CD4-positive, alpha-beta T cell (primary cell): ENCODE measurements around the gene ENGASE. TPM values are rescaled to one million over a fixed set of nuclear protein-coding genes. Genes with fewer than 3 reads are reported as not detected.

Experiments
- ATAC-seq: fragments of 200-7000 bp; cut with Tn5 transposase; one replicate; pipeline ENCODE4 v1.10.0; 2022; ENCODE audit warnings: mild to moderate bottlenecking; ENCODE audit not compliant: poor library complexity
- CTCF ChIA-PET: fragments of 350-600 bp; sonication (Branson Sonifier 250); formaldehyde crosslinking; loops from one replicate; lab custom pipeline; 2021; ENCODE audit warnings: antibody characterized with exemption, inconsistent platforms; lab: Charles Lee
- POLR2A ChIA-PET: fragments of 350-600 bp; sonication (Branson Sonifier 250); formaldehyde crosslinking; loops from one replicate; lab custom pipeline; 2021; ENCODE audit warnings: antibody characterized with exemption, inconsistent platforms; lab: Charles Lee
- DNase-seq, 14 experiments: peaks; one replicate each; pipeline ENCODE4 v3.0.0-alpha.2; 2013 to 2020; ENCODE audit warnings: mixed read lengths in 2 of 14
- H3K27ac ChIP-seq, 2 donors: one replicate each; pipeline versions ENCODE4 v1.5.1 to v1.7.0; 2013; ENCODE audit warnings: low read length in 2 of 2, low read depth in 1 of 2, mild to moderate bottlenecking in 1 of 2
- H3K27me3 ChIP-seq, 2 experiments: 1 replicate in 1 of 2; 2 replicates in 1 of 2; pipeline versions ENCODE4 v1.6.1 to v1.7.0; 2013; ENCODE audit warnings: low read length in 2 of 2, control low read depth in 1 of 2, mild to moderate bottlenecking in 1 of 2, moderate library complexity in 1 of 2; ENCODE audit not compliant: insufficient read depth in 2 of 2, control insufficient read depth in 1 of 2
- H3K36me3 ChIP-seq: one replicate; pipeline ENCODE4 v1.6.1; 2013; ENCODE audit warnings: low read length, control low read depth; ENCODE audit not compliant: insufficient read depth
- H3K4me1 ChIP-seq: one replicate; pipeline ENCODE4 v1.6.1; 2013; ENCODE audit warnings: low read length, control low read depth; ENCODE audit not compliant: insufficient read depth
- H3K4me3 ChIP-seq: one replicate; pipeline ENCODE4 v1.5.1; 2013; ENCODE audit warnings: mild to moderate bottlenecking, low read length, moderate library complexity
- H3K9me3 ChIP-seq, 2 experiments: 1 replicate in 1 of 2; 2 replicates in 1 of 2; pipeline versions ENCODE4 v1.6.1 to v1.7.0; 2013; ENCODE audit warnings: low read length in 2 of 2, mild to moderate bottlenecking in 2 of 2, control low read depth in 1 of 2, moderate library complexity in 1 of 2; ENCODE audit not compliant: control insufficient read depth in 1 of 2, insufficient read depth in 1 of 2
- H3K27ac Mint-ChIP-seq: one replicate; pipeline ENCODE4 v1.8.0; 2020; ENCODE audit warnings: mixed read lengths
- H3K27me3 Mint-ChIP-seq: one replicate; pipeline ENCODE4 v1.8.0; 2021; ENCODE audit warnings: mixed read lengths
- H3K36me3 Mint-ChIP-seq: one replicate; pipeline ENCODE4 v1.8.0; 2021; ENCODE audit warnings: low read depth, mixed read lengths
- H3K4me1 Mint-ChIP-seq: one replicate; pipeline ENCODE4 v1.8.0; 2021; ENCODE audit warnings: low read depth, mixed read lengths
- H3K4me3 Mint-ChIP-seq: one replicate; pipeline ENCODE4 v1.8.0; 2020; ENCODE audit warnings: mild to moderate bottlenecking, mixed read lengths
- H3K9me3 Mint-ChIP-seq: one replicate; pipeline ENCODE4 v1.8.0; 2020; ENCODE audit warnings: mixed read lengths
- intact Hi-C, 2 experiments: fragments of 100-400 bp; cut with DNase I in 1 of 2; cut with micrococcal nuclease in 1 of 2; formaldehyde crosslinking; loops; one replicate each; pipeline versions ENCODE4 v1.15.1 to v1.9.0; 2023 to 2025; cut with DNase I, micrococcal nuclease
- total RNA-seq, 174 experiments: library from RNA in 2 of 174; stranded (reverse) in 2 of 174; gene quantifications; one replicate each; pipeline ENCODE4 v1.2.3 and lab custom pipeline; 2021 to 2026
- TF ChIP-seq, protein P1 (sequence below): fragments of 200-600 bp; IDR thresholded peaks from one replicate; pipeline ENCODE4 v1.8.0; 2022; ENCODE audit warnings: antibody characterized with exemption, mild to moderate bottlenecking

ENGASE gene
- total RNA-seq, 2 experiments from 2014 or later = 49.8 to 50.9 TPM

DNA sequence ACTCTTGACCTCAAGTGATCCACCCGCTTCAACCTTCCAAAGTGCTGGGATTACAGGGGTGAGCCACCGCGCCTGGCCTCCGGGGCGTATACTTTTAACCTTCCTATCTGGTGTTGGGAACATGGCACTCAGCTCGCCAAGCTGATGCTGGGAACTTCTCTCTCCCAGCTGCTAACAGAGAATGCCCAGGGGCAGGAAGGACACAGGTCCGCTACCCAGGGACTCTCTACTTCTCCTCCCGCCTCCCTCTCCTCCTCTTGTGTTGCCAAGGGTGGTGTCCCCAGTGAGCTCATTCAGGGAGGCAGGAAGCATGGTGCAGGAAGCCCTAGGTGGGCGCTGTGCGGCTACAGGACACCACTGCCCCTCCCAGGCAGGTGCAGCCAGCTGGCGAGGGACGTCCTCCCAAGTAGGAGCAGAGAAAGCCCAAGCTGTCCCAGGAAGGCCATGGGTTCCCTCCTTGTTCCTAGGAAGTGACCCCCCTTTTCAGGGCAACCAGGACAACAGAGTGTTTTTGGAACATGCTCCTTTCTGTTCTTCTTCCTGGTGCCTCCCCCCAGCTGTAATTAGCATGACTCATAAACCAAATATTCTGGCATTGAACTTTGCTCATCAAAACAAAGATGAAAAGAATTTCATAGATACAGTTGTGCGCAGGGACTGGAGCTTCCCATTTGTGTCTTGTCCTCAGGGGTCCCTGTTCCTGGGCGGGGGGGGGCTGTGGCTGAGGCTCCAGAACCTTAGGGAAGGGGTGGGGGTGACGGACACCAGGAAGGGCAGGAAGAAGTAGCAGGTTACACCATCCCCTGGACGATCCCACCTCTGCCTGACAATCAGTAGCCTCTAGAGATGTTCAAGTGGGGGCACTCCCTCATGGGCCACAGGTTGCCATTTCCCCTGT lies 48.0 kb upstream of the ENGASE start:
- Histone ChIP-seq H3K4me3 (no peak overlapping the region), H3K27ac (no peak overlapping the region), H3K36me3 (no peaks in the 10 kb centered on the region), H3K27me3 (peaks cover 28 to 30% of the 10 kb centered on the region in 2 experiments), H3K4me1 (peaks cover 18% of the 10 kb centered on the region), H3K9me3 (no peaks in the 10 kb centered on the region)
- Mint-ChIP-seq H3K27ac (no peak overlapping the region), H3K36me3 (no peaks in the 10 kb centered on the region), H3K9me3 (no peaks in the 10 kb centered on the region), H3K27me3 (peaks cover 39% of the 10 kb centered on the region), H3K4me3 (no peak overlapping the region), H3K4me1 (peaks cover 8% of the 10 kb centered on the region)
- no peak for ATAC-seq
- DNase-seq = peak in 1 of 14 experiments; percentile 30
- TF ChIP-seq, protein P1, sequence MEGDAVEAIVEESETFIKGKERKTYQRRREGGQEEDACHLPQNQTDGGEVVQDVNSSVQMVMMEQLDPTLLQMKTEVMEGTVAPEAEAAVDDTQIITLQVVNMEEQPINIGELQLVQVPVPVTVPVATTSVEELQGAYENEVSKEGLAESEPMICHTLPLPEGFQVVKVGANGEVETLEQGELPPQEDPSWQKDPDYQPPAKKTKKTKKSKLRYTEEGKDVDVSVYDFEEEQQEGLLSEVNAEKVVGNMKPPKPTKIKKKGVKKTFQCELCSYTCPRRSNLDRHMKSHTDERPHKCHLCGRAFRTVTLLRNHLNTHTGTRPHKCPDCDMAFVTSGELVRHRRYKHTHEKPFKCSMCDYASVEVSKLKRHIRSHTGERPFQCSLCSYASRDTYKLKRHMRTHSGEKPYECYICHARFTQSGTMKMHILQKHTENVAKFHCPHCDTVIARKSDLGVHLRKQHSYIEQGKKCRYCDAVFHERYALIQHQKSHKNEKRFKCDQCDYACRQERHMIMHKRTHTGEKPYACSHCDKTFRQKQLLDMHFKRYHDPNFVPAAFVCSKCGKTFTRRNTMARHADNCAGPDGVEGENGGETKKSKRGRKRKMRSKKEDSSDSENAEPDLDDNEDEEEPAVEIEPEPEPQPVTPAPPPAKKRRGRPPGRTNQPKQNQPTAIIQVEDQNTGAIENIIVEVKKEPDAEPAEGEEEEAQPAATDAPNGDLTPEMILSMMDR = no peak
- ChIA-PET POLR2A (interaction anchor here (1.1 kb wide), 1 partner anchor 48 kb away, joined by 3 read pairs; the partner anchor contains the start of gene ENGASE), CTCF (no interaction called here)
- intact Hi-C loops = no loop called here

DNA sequence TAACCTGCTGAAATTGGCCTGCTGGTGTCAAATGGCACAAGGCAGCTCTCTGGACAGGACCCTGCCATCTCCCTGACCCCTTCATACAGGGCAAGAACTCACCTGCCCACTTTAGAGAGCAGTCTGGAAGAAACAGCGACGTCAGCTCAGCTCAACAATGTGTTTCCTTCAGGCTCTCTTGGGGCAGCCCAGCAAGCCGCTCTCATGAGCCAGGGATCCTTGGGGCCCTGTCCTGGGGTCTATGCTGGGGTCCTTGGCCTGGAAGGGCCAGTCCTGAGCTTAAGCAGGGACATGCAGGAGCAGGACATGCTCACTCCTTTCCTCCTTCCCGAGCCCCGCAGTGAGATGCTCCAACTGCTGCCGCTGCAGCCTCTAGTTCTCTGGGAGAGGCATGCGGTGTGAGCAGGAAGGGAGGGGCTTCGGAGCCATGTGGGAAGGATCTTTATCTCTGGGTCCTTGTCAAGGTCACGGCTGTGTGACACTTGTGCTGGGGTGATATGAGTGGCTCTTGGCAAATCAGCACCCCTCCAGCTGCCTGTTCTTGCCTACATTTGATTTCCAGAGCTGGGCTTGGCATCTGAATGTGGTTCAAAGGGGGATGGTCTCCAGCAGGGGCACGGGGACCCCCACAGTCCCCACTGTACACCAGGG lies 47.2 kb upstream of the ENGASE start:
- Mint-ChIP-seq H3K4me3 (no peak overlapping the region), H3K4me1 (peaks cover 8% of the 10 kb centered on the region), H3K27me3 (peaks cover 42% of the 10 kb centered on the region), H3K9me3 (no peaks in the 10 kb centered on the region), H3K27ac (no peak overlapping the region), H3K36me3 (no peaks in the 10 kb centered on the region)
- TF ChIP-seq, protein P1 = no peak
- Histone ChIP-seq H3K4me3 (no peak overlapping the region), H3K9me3 (no peaks in the 10 kb centered on the region), H3K4me1 (peaks cover 18% of the 10 kb centered on the region), H3K36me3 (no peaks in the 10 kb centered on the region), H3K27ac (no peak overlapping the region), H3K27me3 (peaks cover 30 to 31% of the 10 kb centered on the region in 2 experiments)
- ChIA-PET CTCF (no interaction called here), POLR2A (no interaction called here)
- intact Hi-C loops = no loop called here
- peak in 1 of 14 experiments; percentile 6 for DNase-seq
- ATAC-seq = no peak

DNA sequence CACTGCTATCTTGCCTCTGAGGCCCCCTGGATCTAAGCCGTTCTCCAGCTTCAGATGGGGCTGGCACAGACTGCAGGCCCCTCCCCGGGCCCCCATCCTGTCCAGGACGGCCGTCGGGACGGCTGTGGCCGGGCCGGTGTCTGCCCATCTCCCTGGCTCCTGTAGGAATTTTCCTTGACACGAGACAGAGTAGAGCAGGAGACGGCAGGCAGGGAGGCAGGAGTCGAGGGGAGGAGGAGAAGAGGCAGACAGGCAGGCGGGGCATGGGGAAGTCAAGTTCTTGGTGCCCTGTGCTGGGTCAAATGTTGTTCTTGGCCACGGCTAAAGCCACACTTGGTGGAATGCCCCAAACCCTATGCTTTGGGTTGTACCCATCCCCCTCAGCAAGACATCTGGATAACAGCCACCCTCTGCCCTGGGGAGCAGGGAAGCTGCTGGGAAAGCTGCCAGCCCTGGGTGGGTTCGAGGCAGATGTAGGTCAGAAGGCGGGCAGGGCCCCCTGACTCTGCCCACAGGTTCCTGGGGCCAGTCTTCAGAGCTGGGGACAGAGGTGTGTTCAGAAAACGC lies 46.6 kb upstream of the ENGASE start:
- DNase-seq = no peak
- ChIA-PET POLR2A (no interaction called here), CTCF (no interaction called here)
- H3K4me1 ChIP-seq = peaks cover 18% of the 10 kb centered on the region
- H3K4me3 Mint-ChIP-seq = no peak overlapping the region
- H3K27ac Mint-ChIP-seq = no peak overlapping the region
- H3K9me3 Mint-ChIP-seq = no peaks in the 10 kb centered on the region
- TF ChIP-seq, protein P1 = no peak
- no peak for ATAC-seq
- no peaks in the 10 kb centered on the region for H3K36me3 ChIP-seq
- intact Hi-C loops = no loop called here
- no peak overlapping the region for H3K4me3 ChIP-seq
- H3K27me3 Mint-ChIP-seq = peaks cover 41% of the 10 kb centered on the region
- H3K27me3 ChIP-seq = peaks cover 30 to 32% of the 10 kb centered on the region in 2 experiments
- peaks cover 8% of the 10 kb centered on the region for H3K4me1 Mint-ChIP-seq
- no peaks in the 10 kb centered on the region for H3K36me3 Mint-ChIP-seq
- no peak overlapping the region for H3K27ac ChIP-seq
- H3K9me3 ChIP-seq = no peaks in the 10 kb centered on the region
